ENCODE data around the gene COL6A1.
"Not testable (repeated sequence)": the region's sequence is repeated elsewhere in the genome, so short reads cannot be mapped to it uniquely, and the experiment has no call there.

The COL6A1 gene

DNA sequence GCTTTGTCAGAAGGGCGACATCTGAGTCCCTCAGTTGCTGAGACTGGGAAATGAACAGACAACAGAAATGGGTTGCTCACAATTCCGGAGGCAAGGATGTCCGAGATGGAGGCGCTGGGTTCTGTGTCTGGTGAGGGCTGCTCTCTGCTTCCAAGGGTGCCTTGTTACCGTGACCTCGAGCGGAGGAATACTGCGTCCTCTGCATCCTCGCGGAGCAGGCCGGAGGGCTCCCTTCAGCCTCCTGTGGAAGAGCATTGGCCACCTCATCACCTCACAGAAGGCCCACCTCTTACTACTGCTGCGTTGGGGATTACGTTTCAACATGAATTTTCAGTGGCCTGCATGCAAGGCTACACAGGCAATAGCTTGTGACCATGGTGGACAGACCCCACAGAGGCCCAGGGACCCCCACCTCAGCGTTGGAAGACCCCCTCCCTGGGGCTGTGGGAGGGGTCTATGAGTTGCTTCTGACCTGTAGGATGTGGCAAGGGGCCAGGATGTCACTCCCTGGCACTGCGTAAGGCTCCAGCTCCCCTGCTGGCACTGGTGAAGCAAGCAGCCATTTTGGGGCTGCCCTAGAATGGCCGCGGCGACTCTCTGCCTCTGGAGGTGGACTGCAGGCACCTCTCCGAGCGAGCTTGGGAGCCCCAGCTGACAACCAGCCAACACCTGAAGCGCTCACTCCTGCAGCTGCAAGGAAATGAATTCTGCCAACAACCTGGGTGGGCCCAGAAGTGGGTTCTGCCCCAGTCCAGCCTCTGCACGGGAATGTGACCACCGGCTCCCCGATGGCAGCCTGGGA lies 36.3 kb upstream of the COL6A1 start:
- no peak for DNase-seq

- DNase-seq: no peak
Measured at GRCh38 chr21:45945868-45946210, 35.7 kb upstream of the COL6A1 start.

GRCh38 chr21:45947296-45947695 lies 34.3 kb upstream of the COL6A1 start:
- no peak for DNase-seq

DNA sequence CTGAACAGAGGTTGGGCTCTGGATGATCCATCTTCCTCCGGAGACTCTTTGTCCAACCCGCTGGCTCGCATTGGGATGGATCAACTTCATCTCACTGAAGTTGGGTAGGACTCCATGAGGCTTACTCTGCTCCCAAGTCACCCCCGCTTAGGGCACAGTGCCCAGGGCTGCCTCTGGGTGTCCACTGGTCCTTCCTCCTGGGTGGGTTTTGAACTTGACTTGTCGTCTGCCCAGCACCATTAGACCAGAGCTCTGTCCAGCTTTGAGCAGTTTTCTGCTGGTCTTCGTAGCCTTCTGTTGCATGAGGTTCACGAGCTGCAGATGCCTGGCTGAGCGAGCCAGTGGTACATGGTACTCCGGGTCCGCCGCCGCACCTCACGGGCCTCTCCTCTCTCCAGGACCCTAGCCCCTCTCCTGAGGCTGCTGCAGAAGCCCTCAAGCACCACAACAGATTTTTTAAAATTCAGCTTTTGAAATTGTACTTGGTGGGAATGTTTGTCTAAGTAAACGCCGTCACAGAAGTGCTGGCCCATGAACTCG lies 33.8 kb upstream of the COL6A1 start:
- no peak for DNase-seq

- no peak for DNase-seq
Measured at GRCh38 chr21:45948576-45949141, 32.9 kb upstream of the COL6A1 start.

GRCh38 chr21:45949928-45950739 lies 31.4 kb upstream of the COL6A1 start:
- no peak for DNase-seq

- DNase-seq: no peak
Measured at GRCh38 chr21:45950740-45951515, 30.6 kb upstream of the COL6A1 start.

- no peak for DNase-seq
Measured at GRCh38 chr21:45951676-45952075, 29.9 kb upstream of the COL6A1 start.

GRCh38 chr21:45952527-45952926 lies 29.0 kb upstream of the COL6A1 start:
- DNase-seq: not testable (repeated sequence)

- DNase-seq: no peak
Measured at GRCh38 chr21:45952974-45953373, 28.6 kb upstream of the COL6A1 start.

GRCh38 chr21:45954261-45954660 lies 27.3 kb upstream of the COL6A1 start:
- no peak for DNase-seq

GRCh38 chr21:45954921-45955320 lies 26.6 kb upstream of the COL6A1 start:
- no peak for DNase-seq

DNA sequence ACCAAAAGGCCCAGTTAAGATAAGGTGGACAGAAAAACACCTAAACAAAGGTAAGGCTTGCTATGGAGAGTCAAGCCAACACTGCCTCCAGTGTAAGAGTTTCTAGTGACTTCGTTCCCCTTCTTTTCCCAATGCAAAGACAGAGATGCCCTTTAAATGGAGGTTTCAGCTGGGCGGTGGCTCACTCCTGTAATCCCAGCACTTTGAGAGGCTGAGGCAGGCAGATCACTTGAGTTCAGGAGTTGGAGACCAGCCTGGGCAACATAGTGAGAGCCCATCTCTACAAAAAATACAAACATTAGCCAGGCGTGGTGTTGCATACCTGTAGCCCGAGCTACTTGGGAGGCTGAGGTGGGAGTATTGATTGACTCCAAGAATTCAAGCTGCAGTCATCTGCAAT lies 24.0 kb upstream of the COL6A1 start:
- DNase-seq: no peak

DNA sequence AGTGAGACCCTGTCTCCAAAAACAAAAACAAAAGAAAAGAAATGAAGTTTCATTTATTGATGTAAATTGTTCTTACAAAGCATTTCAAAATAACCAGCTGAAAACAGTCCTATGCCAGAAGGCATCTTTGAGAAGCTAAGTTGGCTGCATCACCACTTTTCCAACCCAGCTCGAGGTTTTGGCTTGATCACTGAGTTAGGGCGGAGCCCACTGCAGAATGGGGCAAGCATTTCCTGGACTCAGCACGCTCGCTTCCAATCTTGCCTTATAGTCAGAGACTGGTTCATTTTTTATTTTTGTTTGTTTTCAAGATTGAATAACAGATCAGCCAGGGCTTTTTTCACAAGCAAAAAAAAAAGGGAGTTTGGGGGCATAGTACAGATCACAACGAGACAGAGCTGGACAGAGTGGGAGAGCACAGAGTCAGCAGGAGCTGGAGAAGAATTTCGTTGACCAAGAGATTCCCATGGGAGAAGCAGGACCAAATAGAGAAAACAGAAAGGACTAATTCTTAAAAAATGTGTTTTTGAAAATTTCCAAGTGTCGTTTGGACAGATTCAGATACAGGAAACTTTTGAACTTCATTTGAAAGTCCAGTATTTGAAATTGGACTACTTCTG lies 23.5 kb upstream of the COL6A1 start:
- no peak for DNase-seq

DNA sequence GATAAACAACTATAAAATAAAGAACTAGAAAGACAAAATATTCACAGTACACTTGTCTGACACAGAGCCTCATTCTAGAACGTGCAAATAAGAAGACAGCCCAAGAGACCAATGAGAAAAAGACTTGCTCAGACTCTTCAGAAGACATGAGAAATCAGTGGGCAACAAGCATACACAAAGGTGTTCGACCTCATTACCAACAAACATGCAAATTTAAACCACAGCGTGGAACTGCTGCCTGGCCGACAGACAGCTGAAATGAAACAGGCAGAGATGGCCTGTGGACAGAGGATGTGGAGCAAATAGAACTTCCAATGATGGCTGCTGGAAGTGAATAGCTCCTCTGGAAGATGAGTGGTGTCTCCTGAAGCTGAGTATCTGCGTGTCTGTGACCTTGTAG lies 22.4 kb upstream of the COL6A1 start:
- no peak for DNase-seq

- no peak for DNase-seq
Measured at GRCh38 chr21:45959779-45960390, 21.7 kb upstream of the COL6A1 start.

- DNase-seq: not testable (repeated sequence)
Measured at GRCh38 chr21:45961408-45961807, 20.2 kb upstream of the COL6A1 start.

GRCh38 chr21:45962531-45963231 lies 18.9 kb upstream of the COL6A1 start:
- no peak for DNase-seq

GRCh38 chr21:45963232-45963570 lies 18.4 kb upstream of the COL6A1 start:
- DNase-seq: no peak

DNA sequence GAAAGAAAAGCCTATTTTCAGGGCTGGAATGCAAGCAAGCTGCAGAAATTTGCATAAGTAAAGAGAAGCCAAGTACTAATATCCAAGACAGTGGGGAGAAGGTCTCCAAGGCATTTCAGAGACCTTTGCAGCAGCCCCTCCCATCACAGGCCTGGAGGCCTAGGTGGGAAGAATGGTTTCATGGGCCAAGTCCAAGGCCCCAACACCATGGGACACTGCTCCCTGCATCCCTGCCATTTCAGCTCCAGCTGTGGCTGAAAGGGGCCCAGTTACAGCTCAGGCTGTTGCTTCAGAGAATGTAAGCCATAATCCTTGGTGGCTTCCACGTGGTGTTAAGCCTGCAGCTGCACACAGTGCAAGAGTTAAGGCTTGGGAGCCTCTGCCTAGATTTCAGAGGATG lies 16.9 kb upstream of the COL6A1 start:
- no peak for DNase-seq

- DNase-seq: no peak
Measured at GRCh38 chr21:45965084-45965809, 16.3 kb upstream of the COL6A1 start.

Data from stimulated activated CD8-positive, alpha-beta memory T cell treated with anti-CD3 and anti-CD28 coated beads, Interleukin-4, amount 100 ng/mL, for 48 hours (primary cell).